Measurements from ENCODE around the gene YPEL1. TPM values are rescaled to one million over a fixed set of nuclear protein-coding genes. Genes with fewer than 3 reads are reported as not detected.
A peak's percentile ranks its signal among the peaks of the same experiment; 100 is the strongest.

YPEL1 gene
- total and polyA plus RNA-seq, 2 of the 8 experiments (the other 6 are each of a cell fraction or from before 2014, with no cell fraction given) = 6.0 to 6.7 TPM

DNA sequence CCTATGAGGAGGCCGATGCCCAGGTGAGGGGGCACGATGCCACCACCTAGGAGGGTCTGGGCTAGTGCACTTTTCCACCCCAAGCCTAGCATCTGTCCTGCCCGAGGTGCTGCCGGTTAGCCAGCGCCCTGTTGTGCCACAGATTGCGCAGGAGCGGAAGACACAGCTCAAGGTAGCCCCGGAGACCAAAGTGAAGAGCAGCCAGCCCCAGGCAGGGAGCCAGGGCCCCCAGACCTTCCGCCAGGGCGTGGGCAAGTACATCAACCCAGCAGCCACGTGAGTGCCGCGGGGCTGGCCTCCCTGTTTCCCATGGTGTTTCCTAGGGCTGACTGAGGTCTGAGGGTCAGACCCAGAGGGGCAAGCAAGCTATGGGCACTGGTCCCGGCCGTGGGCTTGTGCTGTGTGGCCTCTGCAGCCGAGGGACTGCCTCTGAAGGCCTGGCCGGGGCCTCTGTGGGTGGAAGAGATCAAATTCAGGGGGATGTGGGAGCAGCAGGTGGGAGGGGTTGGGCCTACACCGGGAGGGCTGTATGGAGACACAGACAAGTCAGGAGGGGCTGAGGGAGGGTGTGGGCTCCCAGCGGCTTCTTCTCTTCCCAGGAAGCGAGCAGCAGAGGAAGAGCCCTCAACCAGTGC, 40.7 kb downstream of the YPEL1 start:
- 90% methylated on average over 18 of the region's 20 CpGs; no CpG with 5 or more reads in 1 of the 2 experiments for WGBS, 2 experiments (ENCODE audit: extremely low coverage in 1 of 2, insufficient coverage in 1 of 2, insufficient read length in 1 of 2, insufficient replicate concordance in 2 of 2, low coverage in 1 of 2, low lambda C conversion rate in 2 of 2, missing lambda C conversion rate in 1 of 2)
- Histone ChIP-seq H3K79me2 (ENCODE audit: control insufficient read depth in 1 of 2, insufficient read depth in 2 of 2, low read length in 2 of 2) (no peaks in the 10 kb centered on the region), H3K4me3 (ENCODE audit: extremely low read depth in 1 of 4, insufficient read depth in 2 of 4, low read depth in 3 of 4, low read length in 4 of 4) (no peak overlapping the region), H2BK12ac (ENCODE audit: low read depth, low read length) (no peak overlapping the region), H4K91ac (replicated peaks; ENCODE audit: insufficient read length, low read length) (no peak overlapping the region), H2BK120ac (replicated peaks; ENCODE audit: low read depth, low read length) (no peak overlapping the region), H3K18ac (ENCODE audit: extremely low read depth, low read length) (no peak overlapping the region), H3K4ac (replicated peaks; ENCODE audit: insufficient read length, low read depth, low read length) (no peak overlapping the region), H2AK5ac (ENCODE audit: low read depth, low read length) (no peak overlapping the region), H3K23me2 (ENCODE audit: low read depth, low read length) (peaks cover 4% of the 10 kb centered on the region; the same call in 1 of the 2 replicates), H3K56ac (replicated peaks; ENCODE audit: insufficient read length, low read depth, low read length) (no peak overlapping the region), H2BK5ac (ENCODE audit: low read depth, low read length) (no peak overlapping the region; the same call in 1 of the 2 replicates), H4K5ac (ENCODE audit: insufficient read length, low read depth, low read length) (no peak overlapping the region), H3K4me1 (replicated peaks in 1 of 4; ENCODE audit: control insufficient read depth in 3 of 4, insufficient read depth in 4 of 4, low read length in 3 of 4) (no peaks in the 10 kb centered on the region), H4K20me1 (replicated peaks in 1 of 2; ENCODE audit: control insufficient read depth in 1 of 2, insufficient read depth in 2 of 2, low read length in 2 of 2) (peaks cover 3 to 4% of the 10 kb centered on the region in 2 experiments), H3K14ac (ENCODE audit: insufficient read length) (no peak overlapping the region), H3K4me2 (ENCODE audit: insufficient read depth in 1 of 2, low read depth in 2 of 2, low read length in 2 of 2) (no peak overlapping the region), H3K23ac (ENCODE audit: insufficient read length) (no peak overlapping the region), H3K36me3 (ENCODE audit: control insufficient read depth in 2 of 4, insufficient read depth in 4 of 4, low read length in 3 of 4) (peaks cover 4 to 13% (median 7%) of the 10 kb centered on the region in 4 experiments; a peak in 5 of 8 replicates), H3K79me1 (ENCODE audit: low read depth, low read length) (no peaks in the 10 kb centered on the region), H4K8ac (ENCODE audit: extremely low read depth, insufficient read depth, low read length) (no peak overlapping the region), H3K9ac (replicated peaks in 1 of 4; ENCODE audit: extremely low read depth in 1 of 4, low read depth in 3 of 4, low read length in 3 of 4) (no peak overlapping the region), H3K9me3 (ENCODE audit: insufficient read depth in 2 of 2, low read depth in 1 of 2, low read length in 1 of 2) (no peaks in the 10 kb centered on the region), H3K27me3 (replicated peaks in 1 of 4; ENCODE audit: control insufficient read depth in 3 of 4, extremely low read depth in 1 of 4, insufficient read depth in 3 of 4, low read length in 3 of 4) (no peaks in the 10 kb centered on the region), H2BK20ac (ENCODE audit: low read length) (no peak overlapping the region), H2BK15ac (ENCODE audit: low read length) (no peak overlapping the region), H3K27ac (ENCODE audit: low read depth, low read length) (no peak overlapping the region), H2AFZ (ENCODE audit: low read length) (no peak overlapping the region)
- ChIA-PET POLR2A (ENCODE audit: partially characterized antibody) (interaction anchor here (0.6 to 2.1 kb wide), 4 partner anchors 15 to 46 kb away, joined by 4 read pairs; partner anchors contain the start of gene YPEL1), CTCF (ENCODE audit: partially characterized antibody) (no interaction called here)
- no peak for FAIRE-seq
- DNase-seq (ENCODE audit: low read depth in 1 of 2, low spot score in 2 of 2) = no peak
- peak; percentile 1; the same call in 1 of the 2 replicates for TF ChIP-seq POLR2AphosphoS5 (IDR thresholded peaks at IDR 0.05; ENCODE audit: low read depth, low read length)
- no peak for TF ChIP-seq CREB1 (IDR thresholded peaks at IDR 0.05)
- no peak for TF ChIP-seq PHF8 (conservative IDR thresholded peaks at IDR 0.05; ENCODE audit: low read depth, low read length)
- TF ChIP-seq TAF7 (optimal IDR thresholded peaks at IDR 0.05; ENCODE audit: borderline replicate concordance, low read depth, low read length) = no peak
- no peak for TF ChIP-seq KDM4A (IDR thresholded peaks at IDR 0.05; ENCODE audit: low read depth, low read length, severe bottlenecking)

Measured in H1 (cell line).